ENCODE data around the gene EHMT2. TPM values are rescaled to one million over a fixed set of nuclear protein-coding genes. Genes with fewer than 3 reads are reported as not detected.

The EHMT2 gene
- total and polyA plus RNA-seq, 2 of the 4 experiments (the other 2 are of a cell fraction), result 38.0 to 51.2 TPM

GRCh38 chr6:31838968-31839367, 58.5 kb downstream of the EHMT2 start:
- Histone ChIP-seq H2AFZ (replicated peaks; ENCODE audit: low read length, poor library complexity) (no peak overlapping the region), H2AK5ac (ENCODE audit: low read depth, low read length) (no peak overlapping the region), H3K23ac (ENCODE audit: low read depth, low read length) (no peak overlapping the region), H2BK15ac (ENCODE audit: low read depth, low read length) (no peak overlapping the region), H3K9me1 (ENCODE audit: insufficient read depth, low read length) (peaks cover 7% of the 10 kb centered on the region), H3K18ac (ENCODE audit: low read depth, low read length) (no peak overlapping the region), H3K9me3 (ENCODE audit: control insufficient read depth, insufficient read depth, low read length) (no peaks in the 10 kb centered on the region), H4K91ac (ENCODE audit: insufficient read depth, low read depth, low read length) (no peak overlapping the region), H3K4me3 (ENCODE audit: insufficient read depth, low read depth, low read length) (no peak overlapping the region), H2BK20ac (ENCODE audit: low read depth, low read length) (no peak overlapping the region), H3K56ac (ENCODE audit: extremely low read depth, insufficient read depth, low read length) (no peak overlapping the region), H3K14ac (replicated peaks; ENCODE audit: low read depth, low read length) (no peak overlapping the region), H3K4ac (ENCODE audit: low read depth, low read length) (no peak overlapping the region), H2BK120ac (ENCODE audit: low read depth, low read length) (no peak overlapping the region), H4K20me1 (ENCODE audit: insufficient read depth, low read length) (peaks cover 55% of the 10 kb centered on the region), H3K4me2 (ENCODE audit: low read depth, low read length) (no peak overlapping the region), H2BK5ac (ENCODE audit: low read depth, low read length, poor library complexity, severe bottlenecking) (no peak overlapping the region), H3K4me1 (ENCODE audit: control insufficient read depth, insufficient read depth, low read length) (peaks cover 11% of the 10 kb centered on the region), H3K9ac (ENCODE audit: low read depth, low read length) (no peak overlapping the region), H2AK9ac (replicated peaks; ENCODE audit: low read depth, low read length, poor library complexity) (no peak overlapping the region), H4K5ac (ENCODE audit: low read depth, low read length) (no peak overlapping the region), H3K79me1 (ENCODE audit: low read depth in 1 of 2, low read length in 2 of 2) (peaks cover 22 to 43% of the 10 kb centered on the region in 2 experiments; a peak in 3 of 4 replicates), H3K36me3 (ENCODE audit: control insufficient read depth, insufficient read depth, low read length) (peaks cover 43% of the 10 kb centered on the region), H3K27me3 (ENCODE audit: control insufficient read depth, insufficient read depth, low read length) (no peaks in the 10 kb centered on the region), H3K27ac (ENCODE audit: insufficient read depth, low read length) (no peak overlapping the region), H4K8ac (ENCODE audit: low read depth in 2 of 2, low read length in 2 of 2) (no peak overlapping the region)
- dilution Hi-C loops (cut with HindIII; ENCODE audit: low sequenced_read_pairs, unreplicated experiment), result no loop called here
- CTCF ChIA-PET, result no interaction called here
- WGBS, 2 experiments (ENCODE audit: extremely low coverage in 2 of 2, insufficient read length in 1 of 2), result 100% methylated on average over 1 of the region's 3 CpGs; no CpG with 5 or more reads in 1 of the 2 experiments
- DNase-seq, result no peak
- in situ Hi-C loops (cut with MboI; ENCODE audit: low sequenced_read_pairs), result loop anchor here (10.0 kb wide), 2 partner anchors 154 to 294 kb away; partner anchors contain the start of genes ATP6V1G2, DDX39B, LY6G5C and NFKBIL1
- intact Hi-C loops (cut with micrococcal nuclease), result no loop called here
- TF ChIP-seq BHLHE40 (IDR thresholded peaks at IDR 0.05; ENCODE audit: low read depth, low read length), result no peak
- TF ChIP-seq CHD1 (IDR thresholded peaks at IDR 0.05; ENCODE audit: low read depth, low read length), result no peak
- TF ChIP-seq MAZ (IDR thresholded peaks at IDR 0.05; ENCODE audit: borderline replicate concordance, low read depth, low read length), result no peak
- TF ChIP-seq NFE2L2 (IDR thresholded peaks at IDR 0.05; ENCODE audit: low read depth, low read length), result no peak
- TF ChIP-seq ELK1 (IDR thresholded peaks at IDR 0.05; ENCODE audit: borderline replicate concordance, low read depth, low read length), result no peak
- no peak for TF ChIP-seq FOS (IDR thresholded peaks at IDR 0.05; ENCODE audit: low read depth, low read length)
- no peak for TF ChIP-seq CTCF (conservative IDR thresholded peaks at IDR 0.05; ENCODE audit: low read depth, low read length)
- TF ChIP-seq RCOR1 (IDR thresholded peaks at IDR 0.05; ENCODE audit: insufficient replicate concordance, low read length), result no peak
- TF ChIP-seq MAFK (IDR thresholded peaks at IDR 0.05; ENCODE audit: low read depth, low read length), result no peak
- no peak for TF ChIP-seq RAD21 (IDR thresholded peaks at IDR 0.05; ENCODE audit: low read length)
- TF ChIP-seq MXI1 (IDR thresholded peaks at IDR 0.05; ENCODE audit: borderline replicate concordance, low read depth, low read length), result no peak
- TF ChIP-seq CEBPB (IDR thresholded peaks at IDR 0.05; ENCODE audit: low read depth, low read length), result no peak
- TF ChIP-seq POLR2A (IDR thresholded peaks at IDR 0.05; ENCODE audit: low read depth, low read length), result no peak
- no peak for TF ChIP-seq USF2 (IDR thresholded peaks at IDR 0.05; ENCODE audit: low read depth, low read length)
- TF ChIP-seq SMC3 (IDR thresholded peaks at IDR 0.05; ENCODE audit: low read depth, low read length), result no peak
- POLR2A ChIA-PET (ENCODE audit: unreplicated experiment), result interaction anchor here (0.6 to 0.9 kb wide), 2 partner anchors 24 to 216 kb away, joined by 3 to 4 read pairs; partner anchors contain the start of gene NEU1
- no TSS peak for BruUV-seq (replicated peaks)
- ATAC-seq (ENCODE audit: low read depth), result no peak
